HepG2 (cell line): ENCODE measurements around the gene DDHD1. TPM values are rescaled to one million over a fixed set of nuclear protein-coding genes. Genes with fewer than 3 reads are reported as not detected.

Source experiments
- ARNTL ChIP-seq: sonication (generic); formaldehyde crosslinking; IDR thresholded peaks from 2 replicates; pipeline ENCODE4 v1.4.0; 2020; ENCODE audit warnings: mild to moderate bottlenecking, missing genetic modification reagents
- ATF6 ChIP-seq: sonication (generic); formaldehyde crosslinking; conservative IDR thresholded peaks from 2 replicates; pipeline ENCODE4 v1.4.0; 2020; ENCODE audit warnings: missing genetic modification reagents
- EEA1 ChIP-seq: sonication (generic); formaldehyde crosslinking; IDR thresholded peaks from 2 replicates; pipeline ENCODE4 v1.5.1; 2020; ENCODE audit warnings: mild to moderate bottlenecking, missing genetic modification reagents, borderline replicate concordance
- ELF3 ChIP-seq: IDR thresholded peaks from 2 replicates; pipeline ENCODE4 v1.6.1; 2016; ENCODE audit warnings: missing genetic modification reagents, missing compliant biosample characterization
- GABPB1 ChIP-seq: IDR thresholded peaks from 2 replicates; pipeline ENCODE4 v1.6.1; 2016; ENCODE audit warnings: mild to moderate bottlenecking, missing genetic modification reagents, moderate library complexity, missing compliant biosample characterization
- MLLT10 ChIP-seq: sonication (generic); formaldehyde crosslinking; IDR thresholded peaks from 2 replicates; pipeline ENCODE4 v1.4.0; 2020; ENCODE audit warnings: missing genetic modification reagents
- MYNN ChIP-seq: sonication (generic); formaldehyde crosslinking; IDR thresholded peaks from 2 replicates; pipeline ENCODE4 v1.4.0; 2020; ENCODE audit warnings: mild to moderate bottlenecking, low read depth, missing genetic modification reagents
- NPAS2 ChIP-seq: sonication (generic); formaldehyde crosslinking; IDR thresholded peaks from 2 replicates; pipeline ENCODE4 v1.8.0; 2022; ENCODE audit warnings: mild to moderate bottlenecking, missing genetic modification reagents, borderline replicate concordance
- SALL2 ChIP-seq: sonication (generic); formaldehyde crosslinking; IDR thresholded peaks from 2 replicates; pipeline ENCODE4 v1.8.1; 2023; ENCODE audit warnings: mild to moderate bottlenecking, missing genetic modification reagents, inconsistent platforms
- U2AF1 ChIP-seq: fragments of 200-400 bp; formaldehyde crosslinking; optimal IDR thresholded peaks from 2 replicates; pipeline ENCODE3; 2017; ENCODE audit warnings: mild to moderate bottlenecking, low read depth, low read length
- ZBTB44 ChIP-seq: sonication (generic); formaldehyde crosslinking; IDR thresholded peaks from 2 replicates; pipeline ENCODE4 v1.4.0; 2020; ENCODE audit warnings: missing genetic modification reagents
- ZFAT ChIP-seq: sonication (generic); formaldehyde crosslinking; conservative IDR thresholded peaks from 2 replicates; pipeline ENCODE4 v1.8.1; 2023; ENCODE audit warnings: missing genetic modification reagents, inconsistent platforms
- ZNF232 ChIP-seq: sonication (generic); formaldehyde crosslinking; IDR thresholded peaks from 2 replicates; pipeline ENCODE4 v1.4.0; 2020; ENCODE audit warnings: missing genetic modification reagents, borderline replicate concordance
- ZNF256 ChIP-seq: sonication (generic); formaldehyde crosslinking; conservative IDR thresholded peaks from 2 replicates; pipeline ENCODE4 v1.4.0; 2020; ENCODE audit warnings: missing genetic modification reagents
- ZNF296 ChIP-seq: sonication (generic); formaldehyde crosslinking; conservative IDR thresholded peaks from 2 replicates; pipeline ENCODE4 v1.5.0; 2020; ENCODE audit warnings: mild to moderate bottlenecking, missing genetic modification reagents
- ZNF343 ChIP-seq: sonication (generic); formaldehyde crosslinking; IDR thresholded peaks from 2 replicates; pipeline ENCODE4 v1.4.0; 2020; ENCODE audit warnings: mild to moderate bottlenecking, missing genetic modification reagents
- ZNF446 ChIP-seq: sonication (generic); formaldehyde crosslinking; IDR thresholded peaks from 2 replicates; pipeline ENCODE4 v1.5.0; 2020; ENCODE audit warnings: mild to moderate bottlenecking, missing genetic modification reagents
- ZNF552 ChIP-seq: sonication (generic); formaldehyde crosslinking; IDR thresholded peaks from 2 replicates; pipeline ENCODE4 v1.9.0; 2022; ENCODE audit warnings: missing genetic modification reagents, mild to moderate bottlenecking, borderline replicate concordance
- ZNF569 ChIP-seq: sonication (generic); formaldehyde crosslinking; IDR thresholded peaks from 2 replicates; pipeline ENCODE4 v1.5.0; 2020; ENCODE audit warnings: mild to moderate bottlenecking, missing genetic modification reagents, moderate library complexity, borderline replicate concordance
- ZNF616 ChIP-seq: sonication (generic); formaldehyde crosslinking; IDR thresholded peaks from 2 replicates; pipeline ENCODE4 v1.5.0; 2020; ENCODE audit warnings: low read depth, mild to moderate bottlenecking, missing genetic modification reagents
- ZNF83 ChIP-seq: sonication (generic); formaldehyde crosslinking; IDR thresholded peaks from 2 replicates; pipeline ENCODE4 v1.4.0; 2020; ENCODE audit warnings: missing genetic modification reagents, mild to moderate bottlenecking, borderline replicate concordance
- polyA plus RNA-seq, 8 experiments: library from polyadenylated mRNA; depleted of rRNA in 3 of 8; stranded (reverse) in 7 of 8; unstranded in 1 of 8; fragments of >200 nt; fragmentation: Illumina TruSeq in 4 of 8; extraction: Trizol in 4 of 8; gene quantifications; 2 replicates each; pipeline versions ENCODE4 v1.2.1 to v1.2.3, GENCODE V29; 2011 to 2016; ENCODE audit warnings: low read depth in 4 of 8, missing spikeins in 1 of 8, mixed read lengths in 1 of 8; ENCODE audit not compliant: insufficient read depth in 1 of 8
- total RNA-seq, 5 experiments: library from RNA; depleted of rRNA; stranded (reverse); fragments of >200 nt; fragmentation: Illumina TruSeq; extraction: Trizol; gene quantifications; 2 replicates each; pipeline ENCODE4 v1.2.3, GENCODE V29; 2016; ENCODE audit warnings: low read depth in 1 of 5
- TF ChIP-seq, protein P1 (sequence below): sonication (generic); formaldehyde crosslinking; IDR thresholded peaks from 2 replicates; pipeline ENCODE4 v1.4.0; 2020; ENCODE audit warnings: mild to moderate bottlenecking, missing genetic modification reagents
- TF ChIP-seq, protein P2 (sequence below): sonication (generic); formaldehyde crosslinking; IDR thresholded peaks from 2 replicates; pipeline ENCODE4 v1.4.0; 2020; ENCODE audit warnings: missing genetic modification reagents

The DDHD1 gene
- total and polyA plus RNA-seq, 2 of the 13 experiments (the other 11 are each of a cell fraction or from before 2014, with no cell fraction given), result 4.6 to 8.3 TPM

- no peak for TF ChIP-seq MYNN
- TF ChIP-seq ZNF343 (CRISPR knock-in tag), result no peak
- TF ChIP-seq ZNF616 (CRISPR knock-in tag), result no peak
- TF ChIP-seq ZNF296 (CRISPR knock-in tag), result no peak
- no peak for TF ChIP-seq ZNF569 (CRISPR knock-in tag)
- no peak for TF ChIP-seq ATF6 (CRISPR knock-in tag)
- peak; percentile 82 for TF ChIP-seq GABPB1 (CRISPR knock-in tag)
- peak; percentile 80 for TF ChIP-seq SALL2
- TF ChIP-seq EEA1, result no peak; the same call in 1 of the 2 replicates
- no peak for TF ChIP-seq U2AF1
- TF ChIP-seq, protein P1, sequence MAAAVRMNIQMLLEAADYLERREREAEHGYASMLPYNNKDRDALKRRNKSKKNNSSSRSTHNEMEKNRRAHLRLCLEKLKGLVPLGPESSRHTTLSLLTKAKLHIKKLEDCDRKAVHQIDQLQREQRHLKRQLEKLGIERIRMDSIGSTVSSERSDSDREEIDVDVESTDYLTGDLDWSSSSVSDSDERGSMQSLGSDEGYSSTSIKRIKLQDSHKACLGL (CRISPR knock-in tag), result 0 out of 2 replicates have a peak, but pooled peaks have one; percentile 24
- no peak for TF ChIP-seq ZBTB44 (CRISPR knock-in tag)
- no peak for TF ChIP-seq ZNF256 (CRISPR knock-in tag)
- TF ChIP-seq ELF3 (CRISPR knock-in tag), result no peak
- no peak for TF ChIP-seq ZFAT
- no peak for TF ChIP-seq ZNF232 (CRISPR knock-in tag)
- TF ChIP-seq, protein P2, sequence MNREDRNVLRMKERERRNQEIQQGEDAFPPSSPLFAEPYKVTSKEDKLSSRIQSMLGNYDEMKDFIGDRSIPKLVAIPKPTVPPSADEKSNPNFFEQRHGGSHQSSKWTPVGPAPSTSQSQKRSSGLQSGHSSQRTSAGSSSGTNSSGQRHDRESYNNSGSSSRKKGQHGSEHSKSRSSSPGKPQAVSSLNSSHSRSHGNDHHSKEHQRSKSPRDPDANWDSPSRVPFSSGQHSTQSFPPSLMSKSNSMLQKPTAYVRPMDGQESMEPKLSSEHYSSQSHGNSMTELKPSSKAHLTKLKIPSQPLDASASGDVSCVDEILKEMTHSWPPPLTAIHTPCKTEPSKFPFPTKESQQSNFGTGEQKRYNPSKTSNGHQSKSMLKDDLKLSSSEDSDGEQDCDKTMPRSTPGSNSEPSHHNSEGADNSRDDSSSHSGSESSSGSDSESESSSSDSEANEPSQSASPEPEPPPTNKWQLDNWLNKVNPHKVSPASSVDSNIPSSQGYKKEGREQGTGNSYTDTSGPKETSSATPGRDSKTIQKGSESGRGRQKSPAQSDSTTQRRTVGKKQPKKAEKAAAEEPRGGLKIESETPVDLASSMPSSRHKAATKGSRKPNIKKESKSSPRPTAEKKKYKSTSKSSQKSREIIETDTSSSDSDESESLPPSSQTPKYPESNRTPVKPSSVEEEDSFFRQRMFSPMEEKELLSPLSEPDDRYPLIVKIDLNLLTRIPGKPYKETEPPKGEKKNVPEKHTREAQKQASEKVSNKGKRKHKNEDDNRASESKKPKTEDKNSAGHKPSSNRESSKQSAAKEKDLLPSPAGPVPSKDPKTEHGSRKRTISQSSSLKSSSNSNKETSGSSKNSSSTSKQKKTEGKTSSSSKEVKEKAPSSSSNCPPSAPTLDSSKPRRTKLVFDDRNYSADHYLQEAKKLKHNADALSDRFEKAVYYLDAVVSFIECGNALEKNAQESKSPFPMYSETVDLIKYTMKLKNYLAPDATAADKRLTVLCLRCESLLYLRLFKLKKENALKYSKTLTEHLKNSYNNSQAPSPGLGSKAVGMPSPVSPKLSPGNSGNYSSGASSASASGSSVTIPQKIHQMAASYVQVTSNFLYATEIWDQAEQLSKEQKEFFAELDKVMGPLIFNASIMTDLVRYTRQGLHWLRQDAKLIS (CRISPR knock-in tag), result no peak
- no peak for TF ChIP-seq NPAS2
- TF ChIP-seq MLLT10 (CRISPR knock-in tag), result no peak
- TF ChIP-seq ARNTL, result no peak
- TF ChIP-seq ZNF446 (CRISPR knock-in tag), result peak; percentile 75; the same call in 1 of the 2 replicates
- TF ChIP-seq ZNF552 (CRISPR knock-in tag), result no peak
- TF ChIP-seq ZNF83 (CRISPR knock-in tag), result no peak
Measured at GRCh38 chr14:53152887-53153701, at the start of gene DDHD1 (continued).
